Astrocyte (in vitro differentiated cells and primary cell): ENCODE measurements around the gene MAN1C1.

ENCODE experiments used
- EZH2 ChIP-seq: IDR thresholded peaks from 2 replicates; pipeline ENCODE4 v1.6.1; 2012; ENCODE audit warnings: mild to moderate bottlenecking, low read length, inconsistent platforms; ENCODE audit not compliant: insufficient read depth
- TF ChIP-seq, protein P1 (sequence below): IDR thresholded peaks from 2 replicates; pipeline ENCODE4 v1.5.1; 2011; ENCODE audit warnings: low read depth, mild to moderate bottlenecking, inconsistent platforms, low read length, moderate library complexity; ENCODE audit not compliant: insufficient read depth

GRCh38 chr1:25647106-25647505 lies 30.5 kb downstream of the MAN1C1 start:
- TF ChIP-seq, protein P1, sequence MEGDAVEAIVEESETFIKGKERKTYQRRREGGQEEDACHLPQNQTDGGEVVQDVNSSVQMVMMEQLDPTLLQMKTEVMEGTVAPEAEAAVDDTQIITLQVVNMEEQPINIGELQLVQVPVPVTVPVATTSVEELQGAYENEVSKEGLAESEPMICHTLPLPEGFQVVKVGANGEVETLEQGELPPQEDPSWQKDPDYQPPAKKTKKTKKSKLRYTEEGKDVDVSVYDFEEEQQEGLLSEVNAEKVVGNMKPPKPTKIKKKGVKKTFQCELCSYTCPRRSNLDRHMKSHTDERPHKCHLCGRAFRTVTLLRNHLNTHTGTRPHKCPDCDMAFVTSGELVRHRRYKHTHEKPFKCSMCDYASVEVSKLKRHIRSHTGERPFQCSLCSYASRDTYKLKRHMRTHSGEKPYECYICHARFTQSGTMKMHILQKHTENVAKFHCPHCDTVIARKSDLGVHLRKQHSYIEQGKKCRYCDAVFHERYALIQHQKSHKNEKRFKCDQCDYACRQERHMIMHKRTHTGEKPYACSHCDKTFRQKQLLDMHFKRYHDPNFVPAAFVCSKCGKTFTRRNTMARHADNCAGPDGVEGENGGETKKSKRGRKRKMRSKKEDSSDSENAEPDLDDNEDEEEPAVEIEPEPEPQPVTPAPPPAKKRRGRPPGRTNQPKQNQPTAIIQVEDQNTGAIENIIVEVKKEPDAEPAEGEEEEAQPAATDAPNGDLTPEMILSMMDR, result no peak
- no peak for TF ChIP-seq EZH2
